OCI-LY1 (cell line): Measurements from ENCODE around the gene CDK17.

Experiments
- EZH2 ChIP-seq: fragments of 200-600 bp; sonication (generic), shearing (Covaris generic); IDR thresholded peaks from 2 replicates; pipeline ENCODE4 v1.8.0; 2017; ENCODE audit warnings: borderline replicate concordance, mixed run types, mild to moderate bottlenecking, antibody characterized with exemption, low read length, moderate library complexity, mixed read lengths
- TF ChIP-seq, protein P1 (sequence below): fragments of 200-600 bp; sonication (generic), shearing (Covaris generic); IDR thresholded peaks from 2 replicates; pipeline ENCODE4 v1.5.1; 2017; ENCODE audit warnings: mild to moderate bottlenecking, antibody characterized with exemption, low read length, moderate library complexity, mixed read lengths

DNA sequence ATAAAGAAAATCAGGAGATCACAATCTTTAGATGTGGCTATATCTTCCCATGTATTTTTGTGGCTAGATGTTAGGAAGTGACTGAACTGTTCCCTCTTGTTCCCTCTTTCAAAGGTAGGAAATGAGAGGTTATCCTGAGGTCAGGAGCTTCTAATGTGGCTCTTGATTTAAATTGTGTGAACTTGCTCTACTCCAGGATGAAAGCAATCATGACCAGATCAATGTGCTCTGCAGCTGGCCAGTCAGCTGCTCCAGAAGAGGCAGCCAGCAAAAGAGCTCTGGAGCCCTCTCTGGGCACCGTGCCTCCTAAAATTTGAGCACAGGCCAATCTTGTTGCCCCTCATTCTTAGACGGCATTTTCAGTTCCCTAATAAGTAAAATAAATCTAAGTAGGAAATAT is 32.0 kb downstream of the CDK17 start:
- TF ChIP-seq, protein P1, sequence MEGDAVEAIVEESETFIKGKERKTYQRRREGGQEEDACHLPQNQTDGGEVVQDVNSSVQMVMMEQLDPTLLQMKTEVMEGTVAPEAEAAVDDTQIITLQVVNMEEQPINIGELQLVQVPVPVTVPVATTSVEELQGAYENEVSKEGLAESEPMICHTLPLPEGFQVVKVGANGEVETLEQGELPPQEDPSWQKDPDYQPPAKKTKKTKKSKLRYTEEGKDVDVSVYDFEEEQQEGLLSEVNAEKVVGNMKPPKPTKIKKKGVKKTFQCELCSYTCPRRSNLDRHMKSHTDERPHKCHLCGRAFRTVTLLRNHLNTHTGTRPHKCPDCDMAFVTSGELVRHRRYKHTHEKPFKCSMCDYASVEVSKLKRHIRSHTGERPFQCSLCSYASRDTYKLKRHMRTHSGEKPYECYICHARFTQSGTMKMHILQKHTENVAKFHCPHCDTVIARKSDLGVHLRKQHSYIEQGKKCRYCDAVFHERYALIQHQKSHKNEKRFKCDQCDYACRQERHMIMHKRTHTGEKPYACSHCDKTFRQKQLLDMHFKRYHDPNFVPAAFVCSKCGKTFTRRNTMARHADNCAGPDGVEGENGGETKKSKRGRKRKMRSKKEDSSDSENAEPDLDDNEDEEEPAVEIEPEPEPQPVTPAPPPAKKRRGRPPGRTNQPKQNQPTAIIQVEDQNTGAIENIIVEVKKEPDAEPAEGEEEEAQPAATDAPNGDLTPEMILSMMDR = no peak
- TF ChIP-seq EZH2 = no peak
